Ramos (cell line): ENCODE data around the gene ARID1A.
"Not testable (repeated sequence)": the region's sequence is repeated elsewhere in the genome, so short reads cannot be mapped to it uniquely, and the experiment has no call there.

Experiments
- in situ Hi-C: fragments of 300-500 bp; cut with MboI; formaldehyde crosslinking; loops from one replicate; pipeline ENCODE4 v1.14.3; 2022; ENCODE audit warnings: low sequenced_read_pairs; ENCODE audit not compliant: unreplicated experiment

The ARID1A gene

GRCh38 chr1:26697431-26697977 lies 1.7 kb downstream of the ARID1A start:
- in situ Hi-C loops = no loop called here

DNA sequence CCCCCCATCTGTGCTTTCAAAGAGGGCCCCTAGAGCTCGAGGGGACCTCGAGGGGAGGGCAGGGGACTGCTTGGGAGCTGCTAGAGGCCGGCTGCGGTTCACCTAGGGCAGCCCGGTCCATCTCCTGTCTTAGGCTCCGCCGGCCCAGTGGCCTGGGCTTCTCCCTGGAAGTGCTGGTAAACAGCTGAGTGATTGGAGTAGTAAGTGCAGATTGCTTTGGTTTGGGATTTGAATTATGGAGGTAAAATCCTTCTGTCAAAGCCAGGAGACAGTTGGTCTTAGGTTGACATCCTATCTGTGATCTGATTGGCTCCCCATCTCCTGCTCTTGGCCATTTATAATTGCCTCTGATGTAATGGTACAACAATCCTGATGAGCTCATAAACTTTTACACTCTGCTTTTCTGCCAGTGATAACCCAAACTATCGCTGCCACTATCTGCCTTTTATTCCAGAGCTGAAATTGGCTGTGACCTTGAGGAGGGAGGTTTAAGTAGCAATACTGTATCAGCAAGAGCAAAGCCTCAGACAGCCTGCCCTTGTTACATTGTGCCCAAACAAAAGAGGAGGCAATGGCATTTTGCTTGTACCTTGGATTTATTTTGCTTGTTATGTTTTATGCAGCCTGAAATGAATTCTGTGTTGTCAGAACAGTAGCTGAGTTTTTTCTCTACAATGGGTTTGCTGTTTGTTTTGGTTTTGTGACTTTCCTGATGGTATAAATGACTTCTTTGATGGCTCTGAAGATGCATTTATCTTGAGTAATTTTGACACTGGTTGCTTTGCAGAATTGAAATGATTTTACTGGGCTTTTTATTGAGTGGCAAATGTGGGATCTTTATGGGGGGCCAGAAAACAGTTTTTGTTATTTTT lies 2.4 kb downstream of the ARID1A start:
- in situ Hi-C loops = no loop called here

DNA sequence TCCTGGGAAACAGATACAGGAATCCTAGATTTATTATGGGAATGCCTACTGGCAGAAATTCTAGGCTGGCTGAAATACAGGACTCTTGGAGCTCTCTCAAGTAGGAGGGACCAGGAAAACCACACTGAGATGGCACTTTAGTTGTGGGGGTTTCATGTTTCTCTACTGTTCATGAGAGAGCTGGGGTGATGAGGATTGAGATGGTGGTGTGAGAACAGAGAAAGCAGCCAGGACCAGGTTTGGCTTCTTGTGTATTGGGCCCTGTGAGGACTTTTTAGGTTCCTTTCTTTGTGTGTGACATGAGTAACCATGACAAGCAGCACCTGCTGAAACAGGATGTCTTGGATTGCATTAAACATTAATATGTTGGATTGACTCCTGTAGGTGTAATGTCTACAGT lies 4.9 kb downstream of the ARID1A start:
- in situ Hi-C loops = no loop called here

DNA sequence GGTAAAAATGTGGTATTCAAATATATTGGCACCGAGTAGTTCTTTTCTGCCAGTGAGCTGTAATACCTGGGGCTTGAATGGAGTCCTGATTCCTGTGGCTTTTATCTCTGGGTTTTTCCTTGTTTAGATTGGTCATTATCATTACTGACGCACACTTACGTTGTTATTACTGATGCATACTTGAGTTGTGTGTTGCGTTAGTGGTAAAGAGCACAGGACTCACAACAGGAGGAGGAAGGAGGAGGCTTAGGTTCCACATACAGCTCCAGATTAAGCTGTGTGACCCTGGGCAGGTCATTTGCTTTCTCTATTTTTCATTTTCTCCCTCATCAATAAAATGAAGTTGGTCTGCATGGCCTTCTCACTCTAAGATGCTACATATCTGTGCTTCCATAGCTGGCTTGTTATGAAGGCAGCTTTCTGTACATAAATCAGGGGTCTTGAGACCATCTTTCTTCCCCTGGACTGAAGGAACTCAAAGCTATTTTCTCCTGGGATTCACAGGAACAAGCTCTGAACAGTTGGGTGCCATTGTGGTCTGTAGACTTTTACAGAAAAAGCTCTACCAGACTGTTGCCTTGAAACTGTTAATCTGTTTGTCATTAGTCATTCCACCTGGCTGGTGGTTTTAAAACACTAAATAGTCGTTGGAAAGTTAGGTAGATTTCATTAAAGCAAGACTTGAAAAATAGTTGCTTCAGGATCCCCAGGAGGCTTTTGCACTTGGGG lies 5.6 kb downstream of the ARID1A start:
- in situ Hi-C loops = no loop called here

DNA sequence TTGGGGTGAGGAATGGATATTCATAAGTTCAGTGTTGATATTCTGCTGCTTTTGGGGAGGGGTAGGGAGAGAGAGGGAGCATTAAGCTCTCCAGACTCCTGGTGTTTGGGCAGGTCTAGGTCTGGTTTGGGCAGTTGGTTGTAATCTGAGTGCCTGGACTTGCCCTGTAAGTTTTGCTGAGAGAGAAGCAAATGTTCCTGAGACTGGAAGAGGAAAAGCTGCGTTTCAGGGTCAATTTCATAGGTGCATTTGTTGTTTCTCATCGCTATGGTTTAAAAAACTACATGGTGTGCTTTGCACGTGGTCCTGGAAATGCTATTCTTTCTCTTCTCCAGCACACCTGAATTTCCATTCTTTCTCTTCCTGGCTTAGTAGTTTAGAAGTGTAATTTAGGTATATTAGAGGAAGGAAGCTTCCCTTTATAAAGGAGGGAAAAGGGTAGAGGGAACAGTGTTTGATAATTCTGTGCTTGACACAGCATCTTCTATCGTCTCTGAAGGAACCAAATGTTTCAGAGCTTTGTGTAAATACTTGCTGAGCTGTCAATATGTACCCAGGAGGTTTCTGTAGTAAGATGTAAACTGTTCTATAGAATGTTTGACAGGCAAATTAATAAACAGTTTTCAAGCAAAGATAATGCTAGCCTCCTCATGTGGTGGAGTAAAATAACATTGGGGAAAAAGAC lies 6.3 kb downstream of the ARID1A start:
- in situ Hi-C loops = no loop called here

DNA sequence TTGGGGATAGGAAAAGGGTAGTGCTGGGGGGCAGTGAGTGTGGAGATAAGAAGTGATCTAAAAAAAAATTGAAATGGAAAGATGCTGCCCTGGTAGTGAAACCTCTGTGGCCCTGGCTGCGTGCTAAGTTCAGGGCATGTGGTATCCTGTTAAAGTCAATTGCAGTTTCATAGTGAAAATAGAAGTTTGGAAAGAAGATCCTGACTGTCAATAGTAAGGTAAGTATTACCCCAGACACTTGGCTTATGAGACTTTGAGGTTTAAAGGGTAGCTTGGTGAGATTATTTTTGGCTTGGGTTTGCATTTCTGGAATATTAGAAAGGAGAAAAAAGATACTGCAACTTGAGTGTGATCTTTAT lies 6.8 kb downstream of the ARID1A start:
- in situ Hi-C loops = no loop called here

GRCh38 chr1:26703478-26703877 lies 7.7 kb downstream of the ARID1A start:
- in situ Hi-C loops = no loop called here

DNA sequence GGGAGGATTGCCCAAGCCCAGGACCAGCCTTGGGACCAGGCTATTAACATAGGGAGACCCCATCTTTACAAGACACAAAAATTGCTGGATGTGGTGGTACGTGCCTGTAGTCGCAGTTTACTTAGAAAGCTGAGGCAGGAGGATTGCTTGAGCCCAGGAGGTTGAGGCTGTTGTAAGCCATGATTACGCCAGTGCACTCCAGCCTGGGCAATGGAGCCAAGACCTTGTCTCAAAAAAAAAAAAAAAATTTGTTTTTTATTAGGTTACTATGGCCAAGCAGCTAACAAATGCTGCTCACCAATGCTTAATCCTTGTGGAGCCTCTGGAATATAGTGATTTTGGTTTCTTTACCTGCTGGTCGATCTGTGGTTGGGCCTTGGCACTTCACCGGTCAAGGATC lies 8.8 kb downstream of the ARID1A start:
- in situ Hi-C loops = no loop called here

DNA sequence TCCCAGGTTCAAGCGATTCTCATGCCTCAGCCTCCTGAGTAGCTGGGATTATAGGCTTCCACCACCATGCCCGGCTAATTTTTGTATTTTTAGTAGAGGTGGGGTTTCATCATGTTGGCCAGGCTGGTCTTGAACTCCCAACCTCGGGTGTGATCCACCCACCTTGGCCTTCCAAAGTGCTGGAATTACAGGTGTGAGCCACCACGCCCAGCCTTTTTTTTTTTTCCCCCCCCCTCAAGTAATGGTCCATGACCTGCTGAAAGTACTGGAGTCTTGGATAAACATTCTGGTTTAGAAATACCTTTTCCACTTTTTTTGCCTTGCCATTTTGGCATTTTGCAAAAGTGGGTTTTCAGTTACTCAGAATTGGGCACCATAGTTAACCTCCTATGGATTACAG lies 9.4 kb downstream of the ARID1A start:
- in situ Hi-C loops = not testable (repeated sequence)

DNA sequence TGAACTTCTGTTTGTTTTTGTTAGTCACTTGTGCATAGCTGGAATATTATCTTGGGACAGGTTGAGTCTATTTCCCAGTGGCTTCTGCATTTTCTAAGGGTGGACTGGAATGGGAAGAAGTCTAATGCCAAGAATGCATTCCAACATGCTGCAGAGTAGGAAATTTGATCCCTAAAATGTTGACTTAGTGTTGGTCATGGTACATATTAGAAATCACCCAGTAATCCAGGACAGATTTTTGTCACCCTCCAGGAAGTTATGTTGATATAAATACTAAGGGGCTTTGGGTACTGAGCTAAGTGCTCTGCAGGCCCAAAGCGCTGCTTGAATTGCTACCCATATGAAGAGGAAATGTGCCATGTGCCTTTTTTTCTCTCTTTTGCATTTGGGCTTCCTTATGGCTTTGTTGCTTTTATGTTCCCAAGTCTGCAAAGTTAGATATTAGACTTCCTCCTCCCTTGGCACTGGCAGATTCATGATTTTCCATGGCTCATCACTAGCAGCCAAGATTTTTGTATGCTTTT lies 10.0 kb downstream of the ARID1A start:
- in situ Hi-C loops = no loop called here

- in situ Hi-C loops = no loop called here
Observed at GRCh38 chr1:26706315-26706714, 10.5 kb downstream of the ARID1A start.

DNA sequence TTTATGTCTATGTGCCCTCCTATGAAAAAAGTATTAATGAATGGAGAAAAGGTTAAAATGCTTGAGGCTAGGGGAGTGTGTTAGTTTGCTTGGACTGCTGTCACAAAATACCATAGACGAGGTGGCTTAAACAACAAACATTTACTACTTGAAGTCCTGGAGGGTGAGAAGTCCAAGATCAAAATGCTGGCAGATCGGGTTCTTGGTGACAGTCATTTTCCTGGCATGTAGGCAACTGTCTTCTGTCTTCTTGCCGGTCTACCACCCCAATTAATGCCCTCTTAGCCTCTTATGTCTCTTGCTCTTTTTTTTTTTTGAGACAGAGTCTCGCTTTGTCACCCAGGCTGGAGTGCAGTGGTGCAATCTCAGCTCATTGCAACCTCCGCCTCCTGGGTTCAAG lies 15.0 kb downstream of the ARID1A start:
- in situ Hi-C loops = no loop called here

DNA sequence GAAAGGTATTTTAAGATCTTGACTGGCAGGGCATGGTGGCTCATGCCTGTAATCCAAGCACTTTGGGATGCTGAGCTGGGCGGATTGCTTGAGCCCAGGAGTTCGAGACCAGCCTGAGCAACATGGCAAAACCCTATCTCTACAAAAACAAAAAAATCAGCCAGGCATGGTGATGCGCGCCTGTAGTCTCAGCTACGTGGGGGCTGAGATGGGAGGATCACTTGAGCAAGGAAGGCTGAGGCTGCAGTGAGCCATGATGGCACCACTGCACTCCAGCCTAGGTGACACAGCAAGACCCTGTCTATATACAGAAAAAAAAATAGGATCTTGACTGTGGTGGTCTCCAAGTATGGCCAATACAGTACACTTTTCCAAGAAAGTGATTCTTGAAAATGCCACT lies 16.0 kb downstream of the ARID1A start:
- in situ Hi-C loops = no loop called here

- in situ Hi-C loops = no loop called here
Observed at GRCh38 chr1:26717017-26717491, 21.2 kb downstream of the ARID1A start.

GRCh38 chr1:26719205-26719604 lies 23.4 kb downstream of the ARID1A start:
- in situ Hi-C loops = no loop called here

DNA sequence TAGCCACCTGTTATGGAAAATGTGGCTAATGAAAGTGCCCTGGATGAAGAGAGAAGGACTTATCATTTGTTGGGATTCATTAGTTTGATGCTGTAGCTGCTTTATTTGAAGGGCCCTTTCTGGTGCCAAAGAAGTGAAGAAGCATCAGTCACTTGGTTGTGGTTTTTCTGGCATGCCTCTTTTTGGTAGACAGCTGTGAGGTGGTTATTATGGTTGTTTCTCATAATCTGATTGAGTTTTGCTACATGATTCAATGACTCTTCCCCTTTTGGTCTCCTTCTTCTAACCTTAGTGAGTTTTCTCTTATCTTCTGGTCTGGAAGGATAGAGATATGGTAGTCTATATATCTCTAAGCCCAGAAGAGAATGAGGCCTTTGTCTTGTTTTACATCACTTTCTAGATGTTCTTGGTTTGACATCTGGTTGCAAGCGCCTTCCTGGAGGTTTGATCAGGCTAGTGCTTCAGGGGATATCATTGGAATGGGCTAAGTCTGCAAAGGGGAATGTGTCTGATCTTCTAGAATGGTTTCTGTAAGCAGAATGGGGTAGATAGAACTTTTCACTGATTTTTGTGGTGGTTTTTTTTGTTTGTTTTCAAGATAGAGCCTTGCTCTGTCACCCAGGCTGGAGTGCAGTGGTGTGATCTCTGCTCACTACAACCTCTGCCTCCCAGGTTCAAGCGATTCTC lies 26.0 kb downstream of the ARID1A start:
- in situ Hi-C loops = no loop called here

GRCh38 chr1:26723013-26723991 lies 27.5 kb downstream of the ARID1A start:
- in situ Hi-C loops = no loop called here

GRCh38 chr1:26724118-26724517 lies 28.3 kb downstream of the ARID1A start:
- in situ Hi-C loops = no loop called here

DNA sequence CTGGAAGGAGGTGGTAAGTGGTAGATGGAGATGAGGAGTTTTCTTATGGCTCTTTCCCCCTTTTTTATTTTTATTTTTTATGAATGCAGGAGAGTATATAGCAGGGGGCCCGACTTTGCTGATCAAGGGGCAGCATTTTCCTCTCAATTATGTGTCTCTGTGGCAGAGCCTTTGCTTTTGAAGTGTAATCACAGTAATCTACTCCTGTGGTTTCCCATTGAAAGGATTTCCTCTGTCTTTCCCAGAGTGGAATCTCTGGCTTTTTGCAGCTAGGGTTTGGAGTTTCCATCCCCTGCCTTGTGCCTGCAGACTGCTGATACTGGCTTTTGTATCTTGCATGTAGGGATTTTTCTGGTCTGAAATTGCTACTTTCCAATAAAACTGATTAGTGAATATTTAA lies 29.1 kb downstream of the ARID1A start:
- in situ Hi-C loops = no loop called here
